Lung microvascular endothelial cell (primary cell): Measurements from ENCODE around the gene OR2T1. TPM values are rescaled to one million over a fixed set of nuclear protein-coding genes. Genes with fewer than 3 reads are reported as not detected.
"Not testable (repeated sequence)": the region's sequence is repeated elsewhere in the genome, so short reads cannot be mapped to it uniquely, and the experiment has no call there.

ENCODE experiments used
- DNase-seq, 2 donors: peaks; one replicate each; pipeline versions ENCODE4 v3.0.0 to v3.0.0-alpha.2; 2010; ENCODE audit warnings: low read depth in 2 of 2
- total RNA-seq: library from RNA; depleted of rRNA; stranded (reverse); fragments of >200 nt; gene quantifications from 2 replicates; pipeline ENCODE4 v1.2.1, GENCODE V29; 2014

Gene OR2T1
- total RNA-seq, 1 donor from 2014 or later, result not detected

GRCh38 chr1:248434913-248435312 is 32.1 kb downstream of the OR2T1 start:
- not testable (repeated sequence) for DNase-seq

GRCh38 chr1:248436303-248436702 is 33.5 kb downstream of the OR2T1 start:
- not testable (repeated sequence) for DNase-seq

GRCh38 chr1:248438668-248439067 is 35.8 kb downstream of the OR2T1 start:
- DNase-seq, result not testable (repeated sequence)

- not testable (repeated sequence) for DNase-seq
These were observed 36.4 kb downstream of the OR2T1 start for GRCh38 chr1:248439283-248439682.

- not testable (repeated sequence) for DNase-seq
These were observed 39.8 kb downstream of the OR2T1 start for GRCh38 chr1:248442500-248443277.

- not testable (repeated sequence) for DNase-seq
These were observed 41.8 kb downstream of the OR2T1 start for GRCh38 chr1:248444603-248445002.

GRCh38 chr1:248445399-248445798 is 42.6 kb downstream of the OR2T1 start, which contains the start of gene OR2T2:
Gene OR2T2 (plus strand): TSS chr1:248445637. CDS start chr1:248452798, 7,161 bp downstream.
- not testable (repeated sequence) for DNase-seq

- DNase-seq, result not testable (repeated sequence)
These were observed 45.7 kb downstream of the OR2T1 start for GRCh38 chr1:248448409-248449074.

- DNase-seq, result not testable (repeated sequence)
These were observed 47.1 kb downstream of the OR2T1 start for GRCh38 chr1:248449821-248450465.

- DNase-seq, result not testable (repeated sequence)
These were observed 47.8 kb downstream of the OR2T1 start for GRCh38 chr1:248450466-248451145.

GRCh38 chr1:248453619-248454018 is 50.8 kb downstream of the OR2T1 start:
- not testable (repeated sequence) for DNase-seq

- DNase-seq, result not testable (repeated sequence)
These were observed 52.2 kb downstream of the OR2T1 start for GRCh38 chr1:248455045-248455444.

- not testable (repeated sequence) for DNase-seq
These were observed 53.8 kb downstream of the OR2T1 start for GRCh38 chr1:248456635-248457034.

Other genes with a start within 250 kb of the OR2T1 start
- not detected in 2 replicates for gene OR2M2, start 228.2 kb upstream of the OR2T1 start, total RNA-seq
- not detected in 2 replicates for gene OR2M3, start 205.8 kb upstream of the OR2T1 start, total RNA-seq
- not detected in 2 replicates for gene OR2M4, start 171.6 kb upstream of the OR2T1 start, total RNA-seq
- gene OR2T33, start 125.1 kb upstream of the OR2T1 start, total RNA-seq, result not detected in 2 replicates
- not detected in 2 replicates for gene OR2T12, start 99.6 kb upstream of the OR2T1 start, total RNA-seq
- not detected in 2 replicates for gene OR2M7, start 78.5 kb upstream of the OR2T1 start, total RNA-seq
- gene OR14C36, start 54.3 kb upstream of the OR2T1 start, total RNA-seq, result not detected in 2 replicates
- not detected in 2 replicates for gene OR2T4, start 41.4 kb upstream of the OR2T1 start, total RNA-seq
- gene OR2T6, start 27.3 kb upstream of the OR2T1 start, total RNA-seq, result not detected in 2 replicates
- gene OR2T2, start 42.6 kb downstream of the OR2T1 start, total RNA-seq, result not detected in 2 replicates
- not detected in 2 replicates for gene OR2T3, start 70.3 kb downstream of the OR2T1 start, total RNA-seq
- not detected in 2 replicates for gene OR2T5, start 85.5 kb downstream of the OR2T1 start, total RNA-seq
- gene OR2G6, start 105.0 kb downstream of the OR2T1 start, total RNA-seq, result not detected in 2 replicates
- not detected in 2 replicates for gene OR2T29, start 159.7 kb downstream of the OR2T1 start, total RNA-seq
- gene OR2T34, start 171.7 kb downstream of the OR2T1 start, total RNA-seq, result not detected in 2 replicates
- not detected in 2 replicates for gene OR2T10, start 194.7 kb downstream of the OR2T1 start, total RNA-seq
- gene OR2T11, start 232.0 kb downstream of the OR2T1 start, total RNA-seq, result not detected in 2 replicates
- not detected in 2 replicates for gene OR2T35, start 242.2 kb downstream of the OR2T1 start, total RNA-seq